UCSD-AML1 (cell line): ENCODE data around the gene RAPGEFL1.
"Not testable (repeated sequence)": the region's sequence is repeated elsewhere in the genome, so short reads cannot be mapped to it uniquely, and the experiment has no call there.

ENCODE experiments used
- DNase-seq: peaks from one replicate; lab custom pipeline; 2025; ENCODE audit not compliant: unreplicated experiment; lab: John Stamatoyannopoulos, UW

Gene RAPGEFL1

DNA sequence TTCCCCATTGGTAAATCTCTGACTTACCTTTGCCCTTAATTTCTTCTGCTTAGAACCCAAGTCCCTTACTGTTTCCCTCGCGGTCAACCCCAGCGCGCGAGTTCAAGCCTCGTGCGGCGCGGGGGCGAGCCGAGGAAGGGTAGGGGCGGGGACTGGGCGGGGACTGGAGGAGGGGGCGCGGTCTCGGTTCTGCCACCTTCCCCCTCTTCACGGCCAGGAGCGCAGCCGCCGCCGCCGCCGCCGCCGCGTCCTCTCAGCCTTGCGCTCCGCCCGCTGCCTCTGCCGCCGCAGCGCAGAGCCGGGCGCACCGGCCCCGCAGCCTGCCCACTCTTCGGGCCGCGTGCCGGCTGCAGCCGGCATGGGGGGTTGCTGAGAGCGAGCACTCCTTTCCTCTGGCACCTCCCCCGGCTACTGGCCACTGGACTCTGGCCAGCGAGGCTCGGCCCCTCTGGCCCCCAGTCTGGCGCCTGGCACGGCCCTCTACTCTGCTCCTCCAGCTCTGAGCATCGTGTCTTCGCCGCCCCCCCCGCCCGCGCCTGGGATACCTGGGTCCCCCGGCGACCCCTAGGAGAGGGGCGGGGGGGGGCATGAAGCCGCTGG is at the start of gene RAPGEFL1:
RAPGEFL1 (plus strand) TSS at position 196 of the 600 bp plus-strand sequence; CDS start at position 588, 392 bp downstream.
- DNase-seq, result no peak

DNA sequence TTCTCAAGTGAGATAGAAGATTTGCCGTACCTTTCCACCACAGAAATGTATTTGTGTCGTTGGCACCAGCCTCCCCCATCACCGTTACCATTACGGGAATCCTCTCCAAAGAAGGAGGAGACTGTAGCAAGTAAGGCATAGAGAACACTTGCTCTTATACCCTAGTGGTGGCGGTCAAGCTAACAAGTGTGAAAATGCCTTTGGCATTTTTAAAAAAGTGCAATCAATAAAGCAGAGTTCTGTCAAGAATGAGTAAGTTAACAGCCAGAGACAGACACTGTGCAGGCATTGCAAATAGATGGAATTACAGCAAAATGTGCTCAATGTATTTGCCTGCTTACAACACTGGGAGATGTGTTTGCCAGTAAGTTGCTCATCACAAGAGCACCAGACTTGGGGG is 47.8 kb upstream of the RAPGEFL1 start:
- no peak for DNase-seq

DNA sequence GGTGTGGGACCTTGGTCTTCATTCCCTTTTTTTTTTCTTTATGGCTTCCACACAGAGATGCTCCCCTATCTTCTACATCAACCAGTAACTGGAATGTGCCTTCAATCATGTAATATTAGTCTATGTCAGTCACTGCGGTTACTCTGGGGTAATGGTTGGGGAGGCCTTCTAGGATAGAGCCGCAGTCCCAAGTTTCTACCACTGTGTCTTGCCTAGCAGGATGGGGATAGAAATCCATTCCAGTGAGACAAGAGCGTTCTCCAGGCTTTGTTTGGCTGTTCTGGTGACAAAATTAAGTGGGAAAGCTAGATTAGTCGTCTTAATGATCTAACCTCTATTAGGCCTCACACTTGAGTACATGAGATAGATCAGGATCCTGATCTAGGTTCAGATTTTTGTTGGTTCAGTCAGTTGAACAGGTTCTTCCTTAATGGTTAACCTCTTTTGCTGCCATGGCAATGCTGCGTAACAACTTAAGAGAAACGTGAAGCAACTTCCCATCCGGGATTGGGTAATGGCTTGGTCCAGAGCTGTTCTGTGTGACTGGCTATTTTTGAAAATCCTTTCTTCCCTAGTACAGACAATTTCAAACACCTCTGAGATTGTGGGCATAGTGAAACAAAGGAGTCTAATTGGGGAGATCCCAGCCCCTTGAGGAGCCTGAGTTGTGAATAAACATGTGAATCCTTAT is 46.8 kb upstream of the RAPGEFL1 start:
- no peak for DNase-seq

DNA sequence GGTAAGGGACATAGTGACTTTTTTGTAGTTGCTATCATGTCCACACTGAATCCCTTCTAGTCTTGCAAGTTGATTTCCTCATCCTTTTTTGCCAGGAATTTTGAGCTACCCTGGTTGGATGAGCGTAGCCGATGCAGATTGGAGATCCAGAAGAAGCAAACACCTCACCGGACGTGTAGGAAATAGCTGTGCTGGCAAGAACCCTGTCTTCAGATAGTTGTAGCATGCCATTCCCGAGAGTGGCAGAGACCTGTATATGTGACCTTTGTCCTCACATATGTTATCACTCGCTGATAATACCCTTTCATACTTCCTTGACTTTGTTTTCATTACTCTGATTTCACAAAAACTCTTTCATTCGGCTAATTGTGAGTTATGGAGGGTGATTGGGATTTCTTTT is 43.1 kb upstream of the RAPGEFL1 start:
- no peak for DNase-seq

DNA sequence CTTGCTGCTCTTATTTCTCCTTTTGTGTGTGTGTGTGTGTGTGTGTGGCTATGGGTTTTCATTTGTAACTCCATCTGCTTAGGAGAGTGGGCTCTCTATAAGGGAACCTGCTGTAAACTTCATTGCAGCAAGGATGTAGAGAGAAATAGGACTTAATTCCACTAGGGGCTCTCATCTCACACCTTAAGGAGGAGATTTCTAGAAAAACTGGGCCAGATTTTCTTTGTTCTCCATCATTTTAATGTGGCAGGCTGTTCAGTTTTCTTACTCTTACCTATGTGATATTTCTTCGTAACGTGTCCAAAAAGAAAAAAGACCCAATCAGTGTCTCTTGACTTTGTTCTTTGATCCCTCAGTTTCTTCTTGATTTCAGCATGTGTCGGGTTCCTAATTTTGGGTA is 41.5 kb upstream of the RAPGEFL1 start:
- DNase-seq, result no peak

- DNase-seq, result no peak
Observed at GRCh38 chr17:40139566-40140058, 37.7 kb upstream of the RAPGEFL1 start.

DNA sequence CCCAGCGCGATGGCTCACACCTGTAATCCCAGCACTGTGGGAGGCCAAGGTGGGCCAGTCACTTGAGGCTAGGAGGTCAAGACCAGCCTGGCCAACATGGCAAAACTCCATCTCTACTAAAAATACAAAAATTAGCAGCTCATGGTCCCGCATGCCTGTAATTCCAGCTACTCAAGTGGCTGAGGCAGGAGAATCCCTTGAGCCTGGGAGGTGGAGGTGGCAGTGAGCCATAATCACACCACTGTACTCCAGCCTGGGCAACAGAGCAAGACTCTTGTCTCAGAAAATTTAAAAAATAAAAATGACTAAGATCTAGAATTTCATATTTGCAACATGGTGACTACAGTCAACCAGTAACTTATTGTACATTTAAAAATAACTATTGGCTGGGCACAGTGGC is 34.1 kb upstream of the RAPGEFL1 start:
- not testable (repeated sequence) for DNase-seq

GRCh38 chr17:40145476-40145875 is 31.8 kb upstream of the RAPGEFL1 start:
- no peak for DNase-seq

DNA sequence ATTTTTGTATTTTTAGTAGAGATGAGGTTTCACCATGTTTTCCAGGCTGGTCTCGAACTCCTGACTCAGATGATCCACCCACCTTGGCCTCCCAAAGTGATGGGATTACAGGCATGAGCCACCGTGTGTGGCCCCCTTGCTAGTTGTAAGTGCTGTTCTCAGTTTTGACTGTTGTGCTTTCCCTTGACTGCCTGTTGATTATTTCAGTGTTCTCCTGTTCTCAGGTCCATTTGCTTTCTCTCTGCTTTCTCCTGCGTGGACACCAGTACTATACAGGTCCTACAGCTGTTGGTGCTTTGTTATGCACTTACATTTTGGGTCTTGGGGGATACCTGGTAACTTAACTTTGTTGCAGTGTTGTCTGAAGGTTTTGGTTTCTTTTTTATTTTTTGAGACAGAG is 28.7 kb upstream of the RAPGEFL1 start:
- no peak for DNase-seq

GRCh38 chr17:40150276-40150675 is 27.0 kb upstream of the RAPGEFL1 start:
- no peak for DNase-seq

DNA sequence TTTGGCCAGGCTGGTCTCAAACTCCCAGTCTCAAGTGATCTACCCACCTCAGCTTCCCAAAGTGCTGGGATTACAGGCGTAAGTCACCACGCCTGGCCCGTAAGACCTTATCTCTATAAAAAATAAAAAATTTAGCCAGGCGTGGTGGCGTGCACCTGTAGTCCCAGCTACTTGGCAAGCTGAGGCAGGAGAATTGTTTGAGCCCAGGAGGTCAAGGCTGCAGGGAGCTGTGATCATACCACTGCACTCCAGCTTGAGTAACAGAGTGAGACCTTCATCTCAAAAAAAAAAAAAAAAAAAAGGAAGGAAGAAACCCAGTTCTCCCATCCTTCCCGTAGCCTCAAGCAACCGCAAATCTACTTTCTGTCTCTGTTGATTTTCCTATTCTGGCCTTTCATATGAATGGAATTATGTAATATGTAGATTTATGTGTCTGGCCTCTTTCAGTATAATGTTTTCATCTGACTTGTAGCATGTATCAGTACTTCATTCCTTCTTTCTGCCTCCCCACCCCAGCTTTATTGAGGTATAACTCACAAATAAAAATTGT is 25.8 kb upstream of the RAPGEFL1 start:
- no peak for DNase-seq

- DNase-seq, result no peak
Observed at GRCh38 chr17:40153603-40154236, 23.6 kb upstream of the RAPGEFL1 start.

DNA sequence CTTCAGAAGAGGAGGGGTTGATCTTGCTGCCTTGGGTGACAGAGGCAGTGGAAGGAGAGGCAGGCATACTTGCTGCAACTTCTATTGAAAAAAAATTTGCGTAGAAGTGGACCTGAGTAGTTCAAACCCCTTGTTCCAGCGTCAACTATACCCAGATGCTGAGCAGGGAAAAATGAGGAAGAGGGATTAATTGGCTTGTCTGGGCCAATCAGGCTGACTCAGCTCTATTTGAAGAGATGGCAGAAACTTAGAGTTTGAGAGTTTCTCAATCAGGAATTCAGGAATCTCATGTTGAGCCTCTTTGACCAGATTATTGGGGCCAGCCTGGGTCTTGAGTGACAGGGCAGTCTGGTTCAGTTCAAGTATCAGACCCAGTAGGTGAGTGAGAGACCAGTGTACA is 19.3 kb upstream of the RAPGEFL1 start:
- DNase-seq, result no peak

DNA sequence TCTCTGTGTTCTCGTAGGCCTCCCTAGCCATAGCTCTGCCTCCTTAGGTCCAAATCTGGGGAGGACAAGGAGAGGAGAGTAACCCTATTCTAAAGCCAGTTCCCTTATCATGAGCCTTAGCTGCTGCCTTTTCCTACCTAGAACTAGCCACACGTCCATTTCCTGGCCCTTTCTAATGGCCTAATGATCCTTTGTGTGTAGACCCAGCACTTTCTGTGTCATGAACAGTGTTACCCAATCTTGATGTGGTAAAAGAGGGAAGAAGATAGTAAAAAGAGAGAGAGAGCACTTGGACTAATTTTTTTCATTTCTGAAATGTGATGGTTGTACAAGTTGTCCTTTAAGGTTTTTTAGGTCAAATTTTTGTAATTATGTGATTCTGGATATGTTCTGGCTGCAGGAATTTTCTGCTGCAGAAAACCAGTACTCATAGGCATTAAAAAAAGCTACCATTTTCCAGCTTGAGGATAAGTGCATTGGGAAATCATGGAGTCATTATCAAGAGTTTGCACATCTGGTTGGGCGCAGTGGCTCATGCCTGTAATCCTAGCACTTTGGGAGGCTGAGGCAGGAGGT is 18.7 kb upstream of the RAPGEFL1 start:
- no peak for DNase-seq

DNA sequence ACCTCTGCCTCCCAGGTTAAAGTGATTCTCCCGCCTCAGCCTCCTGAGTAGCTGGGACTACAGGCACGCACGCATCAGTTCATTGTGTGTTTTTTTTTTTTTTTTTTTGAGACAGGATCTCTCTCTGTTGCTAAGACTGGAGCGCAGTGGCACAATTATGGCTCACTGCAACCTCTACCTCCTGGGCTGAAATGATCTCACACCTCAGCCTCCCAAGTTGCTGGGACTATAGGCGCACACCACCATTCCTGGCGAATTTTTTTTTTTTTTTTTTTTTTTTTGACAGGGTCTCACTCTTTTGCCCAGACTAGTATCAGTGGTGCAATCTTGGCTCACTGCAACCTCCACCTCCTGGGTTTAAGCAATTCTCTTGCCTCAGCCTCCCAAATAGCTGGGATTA is 17.8 kb upstream of the RAPGEFL1 start:
- DNase-seq, result no peak

- DNase-seq, result no peak
Observed at GRCh38 chr17:40167685-40168261, 9.5 kb upstream of the RAPGEFL1 start.

DNA sequence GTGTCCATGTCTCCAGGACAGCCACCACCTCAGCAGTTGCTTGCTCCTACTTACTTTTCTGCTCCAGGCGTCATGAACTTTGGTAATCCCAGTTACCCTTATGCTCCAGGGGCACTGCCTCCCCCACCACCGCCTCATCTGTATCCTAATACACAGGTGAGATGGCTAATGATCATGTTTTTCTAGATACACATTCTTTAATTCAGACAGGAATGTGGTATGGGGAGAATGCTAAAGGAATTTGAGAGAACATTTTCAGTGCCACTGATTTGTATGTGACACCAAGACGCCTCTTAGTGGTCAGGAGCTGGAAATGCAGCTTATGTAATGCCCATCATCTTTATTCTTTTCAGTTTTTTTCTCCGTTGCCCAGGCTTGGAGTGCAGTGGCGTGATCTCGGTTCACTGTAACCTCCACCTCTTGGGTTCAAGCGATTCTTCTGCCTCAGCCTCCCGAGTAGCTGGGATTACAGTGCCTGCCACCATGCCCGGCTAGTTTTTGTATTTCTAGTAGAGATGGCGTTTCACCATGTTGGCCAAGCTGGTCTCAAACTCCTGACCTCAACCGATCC is 8.9 kb upstream of the RAPGEFL1 start:
- DNase-seq, result no peak

DNA sequence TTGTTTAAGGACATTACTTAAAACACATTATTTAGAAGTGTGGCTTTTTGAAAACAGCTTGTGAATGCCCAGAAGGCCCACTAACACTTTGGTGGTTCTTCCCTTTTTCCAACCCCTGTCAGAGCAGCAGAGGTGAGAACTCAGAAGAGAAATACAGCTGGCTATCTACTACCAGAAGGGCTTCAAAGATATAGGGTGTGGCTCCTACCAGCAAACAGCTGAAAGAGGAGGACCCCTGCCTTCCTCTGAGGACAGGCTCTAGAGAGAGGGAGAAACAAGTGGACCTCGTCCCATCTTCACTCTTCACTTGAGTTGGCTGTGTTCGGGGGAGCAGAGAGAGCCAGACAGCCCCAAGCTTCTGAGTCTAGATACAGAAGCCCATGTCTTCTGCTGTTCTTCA is 6.9 kb upstream of the RAPGEFL1 start:
- no peak for DNase-seq

DNA sequence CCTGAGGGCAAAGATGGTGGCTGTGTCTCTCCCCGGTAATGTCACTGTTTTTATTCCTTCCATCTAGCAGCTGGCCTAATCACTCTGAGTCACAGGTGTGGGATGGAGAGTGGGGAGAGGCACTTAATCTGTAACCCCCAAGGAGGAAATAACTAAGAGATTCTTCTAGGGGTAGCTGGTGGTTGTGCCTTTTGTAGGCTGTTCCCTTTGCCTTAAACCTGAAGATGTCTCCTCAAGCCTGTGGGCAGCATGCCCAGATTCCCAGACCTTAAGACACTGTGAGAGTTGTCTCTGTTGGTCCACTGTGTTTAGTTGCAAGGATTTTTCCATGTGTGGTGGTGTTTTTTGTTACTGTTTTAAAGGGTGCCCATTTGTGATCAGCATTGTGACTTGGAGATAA is 5.5 kb upstream of the RAPGEFL1 start:
- DNase-seq, result no peak

DNA sequence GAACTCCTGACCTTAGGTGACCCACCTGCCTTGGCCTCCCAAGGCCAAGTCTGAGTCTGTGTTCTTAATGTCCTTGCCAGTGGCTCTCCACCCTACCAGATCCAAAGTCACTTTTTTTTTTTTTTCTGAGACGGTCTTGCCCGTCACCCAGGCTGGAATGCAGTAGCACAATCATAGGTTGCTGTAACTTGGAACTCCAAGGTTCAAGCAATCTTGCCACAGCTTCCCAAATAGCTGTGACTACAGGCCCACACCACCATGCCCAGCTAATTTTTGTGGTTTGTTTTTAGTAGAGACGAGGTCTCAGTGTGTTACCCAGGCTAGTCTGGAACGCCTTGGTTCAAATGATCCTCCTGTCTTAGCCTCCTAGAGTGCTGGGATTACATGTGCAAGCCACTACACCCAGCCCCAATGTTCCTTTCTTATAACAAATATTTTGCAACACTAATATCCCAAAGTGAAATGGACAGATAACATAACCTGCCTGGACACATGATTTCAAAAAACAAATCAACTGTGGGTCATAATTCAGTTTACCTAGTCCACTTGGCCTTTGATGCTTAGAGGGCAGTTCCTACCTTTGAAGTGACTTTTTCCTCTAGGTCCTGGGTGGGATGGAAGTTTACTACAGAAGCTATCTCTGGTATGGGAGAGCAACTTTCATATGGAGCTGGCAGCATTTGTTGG is 4.0 kb upstream of the RAPGEFL1 start:
- DNase-seq, result no peak
